ENCODE results near the gene MAP3K21. TPM values are rescaled to one million over a fixed set of nuclear protein-coding genes. Genes with fewer than 3 reads are reported as not detected.

MAP3K21 gene
- total and polyA plus RNA-seq, 9 of the 15 experiments (the other 6 are each of a cell fraction or from before 2014, with no cell fraction given), result 0.23 to 0.86 (median 0.49) TPM

- H3K4me3 ChIP-seq, result no peak overlapping the region
- in situ Hi-C loops (cut with MboI) (loop anchor here (25.0 kb wide), 1 partner anchor 676 kb away; no protein-coding TSS in a partner anchor), intact Hi-C loops (cut with micrococcal nuclease) (no loop called here)
- CTCF ChIA-PET (ENCODE audit: low intra/inter-chr PET ratio), result no interaction called here
- no peak overlapping the region for H3K9ac ChIP-seq (ENCODE audit: insufficient read depth in 1 of 2, low read depth in 2 of 2, low read length in 2 of 2)
- POLR2A ChIA-PET, result no interaction called here
- WGBS (ENCODE audit: insufficient coverage, low coverage, missing lambda C conversion rate), result 0% methylated on average over 2 of the region's 2 CpGs
- no TSS peak for BruUV-seq (replicated peaks)
- H3K36me3 ChIP-seq (ENCODE audit: control insufficient read depth, insufficient read depth, low read length), result no peaks in the 10 kb centered on the region
- H3K27me3 ChIP-seq (ENCODE audit: control insufficient read depth in 2 of 2, insufficient read depth in 2 of 2, low read length in 2 of 2), result no peaks in the 10 kb centered on the region
- FAIRE-seq, result no peak
- no peaks in the 10 kb centered on the region for H4K20me1 ChIP-seq (replicated peaks; ENCODE audit: control insufficient read depth, insufficient read depth, low read length)
- no peak overlapping the region for H3K27ac ChIP-seq (ENCODE audit: extremely low read depth, low read depth, low read length)
- no peak overlapping the region for H2AFZ ChIP-seq (ENCODE audit: low read depth, low read length)
- no peak for DNase-seq (ENCODE audit: extremely low read depth in 1 of 4, low spot score in 3 of 4)
- H3K4me2 ChIP-seq (ENCODE audit: insufficient read depth, low read length), result no peak overlapping the region
- no peaks in the 10 kb centered on the region for H3K79me2 ChIP-seq (ENCODE audit: control insufficient read depth, insufficient read depth, low read length)
- no peaks in the 10 kb centered on the region for H3K9me3 ChIP-seq (replicated peaks; ENCODE audit: control insufficient read depth, insufficient read depth, low read depth, low read length)
- no peak for ATAC-seq
- no peaks in the 10 kb centered on the region for H3K9me1 ChIP-seq (ENCODE audit: control insufficient read depth, insufficient read depth, low read length)
- no peaks in the 10 kb centered on the region for H3K4me1 ChIP-seq (replicated peaks in 1 of 2; ENCODE audit: control insufficient read depth in 2 of 2, insufficient read depth in 2 of 2, low read length in 2 of 2)
- TF ChIP-seq PML (IDR thresholded peaks at IDR 0.05; ENCODE audit: low read length) (no peak), NR0B1 (IDR thresholded peaks at IDR 0.05; ENCODE audit: partially characterized antibody) (no peak), RREB1 (CRISPR knock-in tag; IDR thresholded peaks at IDR 0.05) (no peak), ZNF75A (CRISPR knock-in tag; IDR thresholded peaks at IDR 0.05) (no peak), ZKSCAN3 (CRISPR knock-in tag; IDR thresholded peaks at IDR 0.05) (no peak), ESRRB (CRISPR knock-in tag; IDR thresholded peaks at IDR 0.05; ENCODE audit: borderline replicate concordance) (no peak), ATF2 (CRISPR knock-in tag; IDR thresholded peaks at IDR 0.05) (no peak), CAMTA2 (CRISPR knock-in tag; conservative IDR thresholded peaks at IDR 0.05) (no peak)
Observed at GRCh38 chr1:233386336-233386735, 58.8 kb downstream of the MAP3K21 start.
